CD14-positive monocyte (primary cell): ENCODE results near the gene KRTAP10-1. TPM values are rescaled to one million over a fixed set of nuclear protein-coding genes. Genes with fewer than 3 reads are reported as not detected.

Experiments used
- DNase-seq, 3 donors: peaks; one replicate each; pipeline ENCODE4 v3.0.0-alpha.2; 2011 to 2022
- H2AFZ ChIP-seq: 2 replicates; pipeline ENCODE4 v1.6.0; 2012; ENCODE audit warnings: mild to moderate bottlenecking, low read depth, low read length, inconsistent platforms; ENCODE audit not compliant: insufficient read depth, poor library complexity, severe bottlenecking
- H3K27ac ChIP-seq, 2 donors: 1 replicate in 1 of 2; 2 replicates in 1 of 2; pipeline ENCODE4 v1.5.1; 2012 to 2013; ENCODE audit warnings: low read length in 2 of 2, control low read depth in 1 of 2, inconsistent platforms in 1 of 2, low read depth in 1 of 2, mild to moderate bottlenecking in 1 of 2
- H3K27me3 ChIP-seq, 2 donors: one replicate each; pipeline versions ENCODE4 v1.6.0 to v1.6.1; 2011 to 2013; ENCODE audit warnings: low read length in 2 of 2; ENCODE audit not compliant: control insufficient read depth in 2 of 2, insufficient read depth in 2 of 2
- H3K36me3 ChIP-seq, 2 donors: replicated peaks in 1 of 2; 1 replicate in 1 of 2; 2 replicates in 1 of 2; pipeline versions ENCODE4 v1.5.1 to v1.6.1; 2012 to 2013; ENCODE audit warnings: low read length in 2 of 2, control low read depth in 1 of 2, inconsistent platforms in 1 of 2, mild to moderate bottlenecking in 1 of 2; ENCODE audit not compliant: insufficient read depth in 2 of 2, control insufficient read depth in 1 of 2
- H3K4me1 ChIP-seq, 2 donors: 1 replicate in 1 of 2; 2 replicates in 1 of 2; pipeline versions ENCODE4 v1.5.1 to v1.6.1; 2012 to 2013; ENCODE audit warnings: low read length in 2 of 2, control low read depth in 1 of 2, inconsistent platforms in 1 of 2, mild to moderate bottlenecking in 1 of 2, moderate library complexity in 1 of 2; ENCODE audit not compliant: insufficient read depth in 2 of 2, control insufficient read depth in 1 of 2
- H3K4me2 ChIP-seq: replicated peaks from 2 replicates; pipeline ENCODE3; 2012; ENCODE audit warnings: low read length, moderate library complexity, mild to moderate bottlenecking; ENCODE audit not compliant: poor library complexity, severe bottlenecking; ENCODE audit errors: extremely low read depth
- H3K4me3 ChIP-seq, 3 experiments: fragments of 200-600 bp in 1 of 3; sonication (generic) in 1 of 3; replicated peaks in 1 of 3; 1 replicate in 2 of 3; 2 replicates in 1 of 3; pipeline ENCODE4 v1.5.1; 2011 to 2013; ENCODE audit warnings: low read length in 3 of 3, mild to moderate bottlenecking in 3 of 3, control low read depth in 2 of 3, low read depth in 2 of 3, inconsistent platforms in 1 of 3, moderate library complexity in 1 of 3
- H3K79me2 ChIP-seq: 2 replicates; pipeline ENCODE4 v1.6.0; 2012; ENCODE audit warnings: mild to moderate bottlenecking, control low read depth, inconsistent platforms, low read length, moderate library complexity; ENCODE audit not compliant: insufficient read depth
- H3K9ac ChIP-seq: 2 replicates; pipeline ENCODE4 v1.6.0; 2017; ENCODE audit warnings: low read length, mild to moderate bottlenecking; ENCODE audit not compliant: insufficient read depth, poor library complexity, severe bottlenecking
- H3K9me3 ChIP-seq, 2 donors: replicated peaks in 1 of 2; 1 replicate in 1 of 2; 2 replicates in 1 of 2; pipeline versions ENCODE4 v1.5.1 to v1.6.1; 2012 to 2013; ENCODE audit warnings: low read length in 2 of 2, control low read depth in 1 of 2; ENCODE audit not compliant: control insufficient read depth in 1 of 2, insufficient read depth in 1 of 2
- H4K20me1 ChIP-seq: 2 replicates; pipeline ENCODE4 v1.6.0; 2012; ENCODE audit warnings: mild to moderate bottlenecking, low read length, control low read depth, moderate library complexity; ENCODE audit not compliant: insufficient read depth
- H3K27ac Mint-ChIP-seq, 7 donors: one replicate each; pipeline ENCODE4 v1.8.0; 2020; ENCODE audit warnings: mild to moderate bottlenecking in 7 of 7, mixed read lengths in 7 of 7, moderate library complexity in 6 of 7, inconsistent platforms in 2 of 7
- H3K27me3 Mint-ChIP-seq, 3 donors: one replicate each; pipeline ENCODE4 v1.8.0; 2021 to 2022; ENCODE audit warnings: low read depth in 3 of 3, mild to moderate bottlenecking in 3 of 3, mixed read lengths in 3 of 3, moderate library complexity in 3 of 3, inconsistent platforms in 1 of 3
- H3K36me3 Mint-ChIP-seq, 2 donors: one replicate each; pipeline ENCODE4 v1.8.0; 2020; ENCODE audit warnings: mixed read lengths in 2 of 2, inconsistent platforms in 1 of 2, mild to moderate bottlenecking in 1 of 2
- H3K4me1 Mint-ChIP-seq: one replicate; pipeline ENCODE4 v1.8.0; 2020; ENCODE audit warnings: mild to moderate bottlenecking, mixed read lengths
- H3K4me3 Mint-ChIP-seq, 2 donors: one replicate each; pipeline ENCODE4 v1.8.0; 2020; ENCODE audit warnings: mild to moderate bottlenecking in 2 of 2, mixed read lengths in 2 of 2, moderate library complexity in 1 of 2
- H3K9me3 Mint-ChIP-seq, 7 donors: one replicate each; pipeline ENCODE4 v1.8.0; 2020 to 2022; ENCODE audit warnings: mixed read lengths in 7 of 7, mild to moderate bottlenecking in 6 of 7, moderate library complexity in 6 of 7, inconsistent platforms in 2 of 7
- CTCF ChIP-seq: fragments of 200-600 bp; IDR thresholded peaks from one replicate; pipeline ENCODE4 v1.8.0; 2022; ENCODE audit warnings: antibody characterized with exemption, mild to moderate bottlenecking
- WGBS: methylation state at CpG from one replicate; pipeline ENCODE4 v1.1.5; 2013; ENCODE audit warnings: missing lambda C conversion rate; ENCODE audit not compliant: insufficient coverage; 5-methylcytosine and 5-hydroxymethylcytosine counted together
- intact Hi-C, 2 donors: fragments of 100-400 bp; cut with micrococcal nuclease; formaldehyde crosslinking; loops; one replicate each; pipeline versions ENCODE4 v1.15.0 to v1.15.1; 2023
- polyA plus RNA-seq, 3 donors: library from polyadenylated mRNA; depleted of rRNA in 1 of 3; unstranded in 2 of 3; stranded (reverse) in 1 of 3; fragments of 300-500 nt in 2 of 3; fragments of >200 nt in 1 of 3; fragmentation: Illumina TruSeq in 2 of 3; gene quantifications; 1 replicate in 2 of 3; 2 replicates in 1 of 3; pipeline ENCODE4 v1.2.3, GENCODE V29; 2012 to 2021

The KRTAP10-1 gene
- polyA plus RNA-seq, 3 donors = not detected

DNA sequence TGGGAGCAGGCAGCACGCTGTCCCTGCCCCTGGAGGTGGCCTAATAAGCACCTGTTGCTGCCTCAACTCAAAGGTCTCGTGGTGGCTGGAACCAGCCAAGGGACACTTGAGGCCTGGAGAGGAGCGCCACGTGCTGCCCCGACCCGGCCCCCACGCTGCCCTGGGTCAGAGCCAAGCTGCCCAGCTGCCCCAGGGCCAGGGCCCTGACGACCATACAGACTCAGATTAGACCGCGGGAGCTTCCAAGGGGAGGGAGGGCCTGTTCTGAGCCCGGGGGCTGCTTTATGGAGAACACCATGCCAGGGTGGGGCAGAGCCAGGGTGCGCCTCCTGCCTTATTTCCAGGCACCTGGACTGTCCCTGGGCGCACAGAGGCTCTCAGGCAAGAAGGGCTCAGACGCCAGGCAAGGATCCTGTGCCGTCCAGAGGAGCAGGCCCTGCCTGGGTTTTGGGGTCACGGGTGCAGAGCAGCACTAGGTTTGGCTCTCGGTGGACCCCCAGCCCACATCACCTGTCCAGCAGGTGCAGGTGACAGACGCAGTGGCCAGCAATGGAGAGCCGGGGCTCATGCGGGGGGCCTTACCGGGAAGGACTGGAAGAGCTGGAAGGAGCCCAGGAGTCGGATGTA, 18.6 kb downstream of the KRTAP10-1 start:
- Histone ChIP-seq H3K27ac (no peak overlapping the region), H3K9me3 (peaks cover 14 to 17% of the 10 kb centered on the region in 2 donors), H4K20me1 (no peaks in the 10 kb centered on the region), H3K4me1 (no peaks in the 10 kb centered on the region), H3K9ac (no peak overlapping the region), H3K79me2 (no peaks in the 10 kb centered on the region), H2AFZ (no peak overlapping the region), H3K36me3 (no peaks in the 10 kb centered on the region), H3K4me2 (no peak overlapping the region), H3K4me3 (no peak overlapping the region), H3K27me3 (no peaks in the 10 kb centered on the region)
- no peak overlapping the region for H3K27ac Mint-ChIP-seq
- DNase-seq = no peak
- no peak overlapping the region for H3K4me3 Mint-ChIP-seq
- intact Hi-C loops = no loop called here
- TF ChIP-seq CTCF = no peak
- peaks cover 0 to 6% (median 0%) of the 10 kb centered on the region in 3 donors for H3K27me3 Mint-ChIP-seq
- WGBS = 94% methylated on average over 22 of the region's 22 CpGs
- H3K9me3 Mint-ChIP-seq = peaks cover 0 to 18% (median 5%) of the 10 kb centered on the region in 7 donors
- no peaks in the 10 kb centered on the region for H3K36me3 Mint-ChIP-seq
- no peaks in the 10 kb centered on the region for H3K4me1 Mint-ChIP-seq

GRCh38 chr21:44520326-44521300, 19.4 kb downstream of the KRTAP10-1 start:
- H3K4me3 ChIP-seq = no peak overlapping the region
- Mint-ChIP-seq H3K4me3 (no peak overlapping the region), H3K36me3 (no peaks in the 10 kb centered on the region), H3K9me3 (peaks cover 0 to 18% (median 5%) of the 10 kb centered on the region in 7 donors), H3K4me1 (no peaks in the 10 kb centered on the region), H3K27ac (no peak overlapping the region), H3K27me3 (peaks cover 0 to 4% (median 0%) of the 10 kb centered on the region in 3 donors)
- H3K9ac ChIP-seq = no peak overlapping the region
- WGBS = 90% methylated on average over 23 of the region's 31 CpGs
- no peaks in the 10 kb centered on the region for H3K4me1 ChIP-seq
- intact Hi-C loops = no loop called here
- no peaks in the 10 kb centered on the region for H3K27me3 ChIP-seq
- no peak overlapping the region for H2AFZ ChIP-seq
- TF ChIP-seq CTCF = no peak
- DNase-seq = no peak
- H3K36me3 ChIP-seq = no peaks in the 10 kb centered on the region
- H4K20me1 ChIP-seq = no peaks in the 10 kb centered on the region
- H3K9me3 ChIP-seq = peaks cover 14 to 17% of the 10 kb centered on the region in 2 donors
- no peaks in the 10 kb centered on the region for H3K79me2 ChIP-seq
- H3K27ac ChIP-seq = no peak overlapping the region
- no peak overlapping the region for H3K4me2 ChIP-seq
